Myocyte (in vitro differentiated cells): Measurements from ENCODE around the gene SAMD14. TPM values are rescaled to one million over a fixed set of nuclear protein-coding genes. Genes with fewer than 3 reads are reported as not detected.

ENCODE experiments used
- DNase-seq: peaks from one replicate; pipeline ENCODE4 v3.0.0-alpha.2; 2012; ENCODE audit warnings: low read depth
- total RNA-seq: library from RNA; depleted of rRNA; stranded (reverse); fragments of >200 nt; gene quantifications from 2 replicates; pipeline ENCODE4 v1.2.3, GENCODE V29; 2014

SAMD14 gene
- total RNA-seq, 1 donor from 2014 or later: 0.24 TPM

- no peak for DNase-seq
Measured at GRCh38 chr17:50097455-50097854, 32.5 kb downstream of the SAMD14 start.

GRCh38 chr17:50096758-50097157 lies 33.2 kb downstream of the SAMD14 start:
- DNase-seq: no peak

GRCh38 chr17:50096092-50096491 lies 33.9 kb downstream of the SAMD14 start:
- peak; percentile 65 for DNase-seq

DNA sequence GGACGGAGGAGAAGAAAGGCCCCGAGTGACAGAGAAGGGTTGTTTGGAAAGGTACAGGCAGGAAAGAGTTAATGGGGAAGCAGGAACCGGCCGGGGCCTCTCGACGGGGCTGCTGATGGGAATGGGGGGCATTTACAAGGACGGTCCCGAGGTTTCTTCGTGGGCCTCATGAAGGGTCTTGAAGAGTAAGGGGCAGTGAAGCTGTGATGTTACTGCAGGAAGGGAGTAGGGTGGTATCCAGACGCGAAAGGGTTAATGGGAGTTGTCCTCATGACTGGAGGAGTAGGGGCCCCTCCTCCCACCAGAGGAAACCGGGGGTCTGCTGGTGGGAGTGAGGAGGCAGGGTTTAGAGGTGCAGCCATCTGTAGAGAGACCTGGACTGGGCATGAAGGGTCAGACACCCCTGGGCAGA lies 34.3 kb downstream of the SAMD14 start:
- DNase-seq: peak; percentile 42

- peak; percentile 96 for DNase-seq
Measured at GRCh38 chr17:50094753-50095619, 35.0 kb downstream of the SAMD14 start, which contains the start of gene PDK2. TSS of gene PDK2 (plus strand) at chr17:50095351. CDS start at chr17:50095436, 85 bp downstream.

DNA sequence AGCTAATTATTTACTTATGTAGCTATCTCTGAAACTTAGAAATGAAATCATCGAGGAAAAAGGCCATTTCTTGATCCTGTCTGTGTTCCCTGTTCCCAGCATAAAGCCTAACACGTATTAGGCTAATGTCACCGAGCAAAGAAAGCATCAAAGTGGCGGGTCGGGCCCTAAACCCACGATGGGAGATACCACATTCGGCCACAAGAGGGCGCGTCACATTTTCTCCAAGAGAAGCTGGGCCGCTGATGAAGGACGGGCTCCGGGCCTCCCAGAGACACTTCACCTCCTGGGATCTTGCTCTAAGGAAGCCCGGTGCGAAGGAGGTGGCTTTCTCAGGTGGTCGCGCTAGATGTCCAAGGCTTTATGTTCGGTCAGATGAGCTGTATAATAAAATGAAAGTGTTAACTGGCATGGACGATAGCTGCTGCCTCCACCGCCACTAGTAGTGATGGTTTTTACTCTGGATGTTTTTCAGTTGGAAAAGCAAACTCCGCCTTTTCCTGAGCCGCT lies 35.7 kb downstream of the SAMD14 start:
- DNase-seq: peak; percentile 91

GRCh38 chr17:50093807-50094206 lies 36.2 kb downstream of the SAMD14 start:
- no peak for DNase-seq

DNA sequence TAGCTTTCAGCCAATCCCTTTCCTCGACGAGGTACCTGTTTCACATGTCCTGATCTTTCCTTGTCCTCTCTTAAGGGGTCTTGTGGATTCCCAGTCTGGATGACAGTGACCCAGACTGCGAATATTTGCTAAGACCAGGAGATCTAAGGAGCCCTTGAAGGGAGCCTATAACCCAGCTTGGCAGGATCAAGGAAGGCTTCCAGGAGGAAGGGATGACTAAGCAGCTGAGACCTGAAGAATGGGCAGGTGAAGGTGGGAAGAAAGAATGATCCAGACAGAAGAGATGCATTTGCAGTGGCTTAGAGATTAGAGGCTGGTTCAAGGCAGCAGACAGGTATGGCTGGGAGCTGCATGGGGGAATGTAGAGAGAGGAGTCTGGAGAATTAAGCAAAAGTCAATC lies 36.7 kb downstream of the SAMD14 start:
- DNase-seq: no peak

GRCh38 chr17:50091918-50092285 lies 38.1 kb downstream of the SAMD14 start:
- DNase-seq: no peak

DNA sequence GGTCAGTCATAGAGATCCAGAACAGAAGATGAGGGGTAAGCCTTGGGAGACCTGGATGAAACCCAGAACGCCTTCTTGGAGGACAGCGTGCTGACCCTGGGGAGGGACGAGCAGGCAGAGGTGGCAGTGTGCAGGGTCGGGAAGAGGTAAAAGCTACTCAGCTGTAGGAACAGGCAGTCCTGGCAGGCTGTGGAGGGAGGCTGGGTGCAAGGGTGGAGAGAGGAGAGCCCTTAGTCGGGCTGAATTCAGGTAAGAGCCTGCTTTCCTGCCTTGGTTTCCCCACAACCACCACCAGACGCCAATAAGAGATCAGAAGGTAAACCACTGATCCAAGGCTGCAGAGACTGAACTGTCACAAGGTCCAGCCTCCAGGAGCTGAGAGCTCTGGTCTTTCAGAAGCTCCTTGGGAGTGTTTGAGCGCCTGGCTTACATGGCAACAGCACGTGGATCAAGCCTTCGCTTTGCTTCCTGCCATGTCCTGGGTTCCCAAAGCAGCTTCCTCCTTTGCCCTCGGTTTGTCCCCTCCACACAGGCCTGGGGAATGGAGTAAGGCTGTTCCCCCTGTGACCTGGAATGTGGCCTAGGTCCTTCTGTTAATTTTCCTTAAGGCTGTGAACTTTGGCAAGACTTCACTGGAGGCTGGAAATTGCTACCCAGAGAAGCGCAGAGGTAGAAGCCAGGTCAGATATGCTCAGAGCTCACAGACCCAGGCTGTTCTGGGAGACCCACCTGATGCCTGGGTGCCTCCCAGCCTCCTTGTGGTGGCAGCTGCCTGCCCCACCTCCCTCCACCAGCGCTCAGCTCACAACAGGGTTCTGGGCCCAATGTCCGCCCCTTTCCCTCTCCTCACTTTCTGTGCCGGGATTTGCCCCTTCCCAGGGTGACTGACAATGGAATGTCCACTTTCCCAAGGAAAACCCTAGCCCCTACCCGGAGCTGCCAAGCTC lies 38.7 kb downstream of the SAMD14 start:
- no peak for DNase-seq

DNA sequence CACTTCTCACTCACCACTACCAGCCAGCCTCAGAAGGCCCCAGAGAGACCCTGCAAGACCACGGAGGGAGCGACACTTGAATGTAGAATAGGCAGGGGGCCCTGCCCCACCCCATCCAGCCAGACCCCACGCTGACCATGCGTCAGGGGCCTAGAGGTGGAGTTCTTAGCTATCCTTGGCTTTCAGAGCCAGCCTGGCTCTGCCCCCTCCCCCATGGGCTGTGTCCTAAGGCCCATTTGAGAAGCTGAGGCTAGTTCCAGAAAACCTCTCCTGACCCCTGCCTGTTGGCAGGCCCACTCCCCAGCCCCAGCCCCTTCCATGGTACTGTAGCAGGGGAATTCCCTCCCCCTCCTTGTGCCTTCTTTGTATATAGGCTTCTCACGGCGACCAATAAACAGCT lies 39.9 kb downstream of the SAMD14 start:
- no peak for DNase-seq

DNA sequence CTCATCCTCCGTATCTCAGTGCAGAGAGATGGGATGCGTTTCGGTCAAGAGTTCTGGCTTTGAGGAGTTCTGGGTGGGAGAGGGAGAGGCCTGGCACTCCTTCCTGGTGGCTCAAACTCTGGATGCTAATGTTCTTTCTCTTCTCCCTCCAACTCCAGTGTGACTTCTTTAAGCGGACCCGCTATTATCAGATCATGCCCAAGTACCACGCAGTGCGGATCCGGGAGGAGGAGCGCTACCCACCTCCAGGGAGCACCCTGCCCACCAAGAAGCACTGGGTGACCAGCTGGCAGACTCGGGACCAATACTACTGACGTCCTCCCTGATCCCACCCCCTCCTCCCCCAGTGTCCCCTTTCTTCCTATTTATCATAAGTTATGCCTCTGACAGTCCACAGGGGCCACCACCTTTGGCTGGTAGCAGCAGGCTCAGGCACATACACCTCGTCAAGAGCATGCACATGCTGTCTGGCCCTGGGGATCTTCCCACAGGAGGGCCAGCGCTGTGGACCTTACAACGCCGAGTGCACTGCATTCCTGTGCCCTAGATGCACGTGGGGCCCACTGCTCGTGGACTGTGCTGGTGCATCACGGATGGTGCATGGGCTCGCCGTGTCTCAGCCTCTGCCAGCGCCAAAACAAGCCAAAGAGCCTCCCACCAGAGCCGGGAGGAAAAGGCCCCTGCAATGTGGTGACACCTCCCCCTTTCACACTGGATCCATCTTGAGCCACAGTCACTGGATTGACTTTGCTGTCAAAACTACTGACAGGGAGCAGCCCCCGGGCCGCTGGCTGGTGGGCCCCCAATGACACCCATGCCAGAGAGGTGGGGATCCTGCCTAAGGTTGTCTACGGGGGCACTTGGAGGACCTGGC lies 40.8 kb downstream of the SAMD14 start:
- no peak for DNase-seq

- DNase-seq: no peak
Measured at GRCh38 chr17:50087912-50088405, 42.0 kb downstream of the SAMD14 start.

- peak; percentile 69 for DNase-seq
Measured at GRCh38 chr17:50087246-50087911, 42.6 kb downstream of the SAMD14 start.

DNA sequence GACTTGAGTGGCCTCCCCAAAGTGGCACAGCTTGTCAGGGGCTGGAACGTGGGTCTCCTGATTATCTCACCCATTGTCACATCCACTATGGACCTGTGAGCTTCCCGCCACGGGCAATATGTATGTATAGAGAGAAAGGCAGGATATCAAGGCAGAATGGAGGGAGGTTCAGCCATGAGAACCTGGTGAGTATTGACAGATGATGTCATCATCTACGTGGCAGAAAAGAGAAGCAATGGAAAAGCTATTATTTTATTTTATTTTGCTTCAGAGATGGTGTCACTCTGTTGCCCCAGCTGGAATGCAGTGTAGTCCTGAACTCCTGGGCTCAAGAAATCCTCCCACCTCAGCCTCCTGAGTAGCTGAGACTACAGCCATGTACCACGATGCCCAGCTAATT lies 48.2 kb downstream of the SAMD14 start:
- no peak for DNase-seq

- DNase-seq: peak; percentile 96
Measured at GRCh38 chr17:50080827-50081226, 49.1 kb downstream of the SAMD14 start.

GRCh38 chr17:50080096-50080480 lies 49.9 kb downstream of the SAMD14 start:
- peak; percentile 14 for DNase-seq

- DNase-seq: peak; percentile 86
Measured at GRCh38 chr17:50079334-50080095, 50.4 kb downstream of the SAMD14 start.

DNA sequence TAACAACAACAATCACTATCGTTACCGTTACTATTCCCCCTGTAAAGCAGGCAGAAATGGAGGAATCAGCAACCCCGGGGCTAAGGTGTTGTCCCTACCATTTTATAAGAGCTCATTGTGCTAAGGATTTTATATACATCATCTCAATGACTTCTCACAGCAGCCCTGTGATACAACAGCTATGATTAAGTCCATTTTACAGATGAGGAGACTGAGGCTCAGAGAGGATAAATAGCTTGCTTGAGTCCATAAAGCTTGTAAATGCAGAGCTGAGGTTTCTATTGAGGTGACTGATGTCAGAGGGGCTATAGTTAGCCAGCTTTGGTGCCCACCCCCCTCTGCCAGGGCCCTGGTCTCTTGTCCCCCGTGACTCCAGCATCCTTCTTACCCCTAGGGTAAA lies 51.5 kb downstream of the SAMD14 start:
- no peak for DNase-seq
